HL-60/S4 treated with phorbol 12-myristate 13-acetate at 8.2 ng/mL for 4 days and 3 days (cell line): ENCODE measurements around the gene CYP19A1.
"Not testable (repeated sequence)": the region's sequence is repeated elsewhere in the genome, so short reads cannot be mapped to it uniquely, and the experiment has no call there.

Experiments
- in situ Hi-C: fragments of 300-500 bp; cut with MboI; formaldehyde crosslinking; loops from 2 replicates; pipeline ENCODE4 v1.15.0; 2022; ENCODE audit warnings: low sequenced_read_pairs

CYP19A1 gene

DNA sequence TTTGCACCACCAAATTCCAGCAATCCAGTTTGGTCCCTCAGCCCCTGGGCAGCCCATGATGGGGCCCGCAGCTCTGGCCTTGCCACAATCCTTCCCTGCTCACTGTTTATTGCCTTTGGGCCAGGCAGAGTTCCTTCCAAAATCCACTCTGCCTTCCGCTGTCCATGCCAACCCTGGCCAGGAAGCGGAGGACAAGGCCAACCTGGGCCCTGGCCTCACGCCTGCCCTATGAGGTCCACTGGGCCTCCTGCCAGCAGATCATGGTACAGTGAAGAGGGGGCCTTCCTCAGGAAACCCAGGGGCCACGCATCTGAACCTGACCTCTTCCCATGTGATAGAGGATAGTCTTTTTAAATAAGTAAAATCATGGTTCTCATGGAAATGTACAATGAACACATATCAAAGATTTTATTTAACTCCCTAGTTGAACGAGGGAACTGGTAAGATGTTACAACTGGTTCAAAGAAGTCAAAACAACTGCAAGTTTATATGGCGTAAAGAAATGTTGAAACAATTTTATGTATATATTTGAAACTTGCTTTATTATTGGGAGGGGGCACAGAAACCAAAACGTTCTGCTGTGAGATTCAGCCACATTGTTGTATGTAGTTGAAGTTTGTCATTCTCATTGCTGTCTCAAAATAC lies 147.8 kb downstream of the CYP19A1 start:
- in situ Hi-C loops, result no loop called here

DNA sequence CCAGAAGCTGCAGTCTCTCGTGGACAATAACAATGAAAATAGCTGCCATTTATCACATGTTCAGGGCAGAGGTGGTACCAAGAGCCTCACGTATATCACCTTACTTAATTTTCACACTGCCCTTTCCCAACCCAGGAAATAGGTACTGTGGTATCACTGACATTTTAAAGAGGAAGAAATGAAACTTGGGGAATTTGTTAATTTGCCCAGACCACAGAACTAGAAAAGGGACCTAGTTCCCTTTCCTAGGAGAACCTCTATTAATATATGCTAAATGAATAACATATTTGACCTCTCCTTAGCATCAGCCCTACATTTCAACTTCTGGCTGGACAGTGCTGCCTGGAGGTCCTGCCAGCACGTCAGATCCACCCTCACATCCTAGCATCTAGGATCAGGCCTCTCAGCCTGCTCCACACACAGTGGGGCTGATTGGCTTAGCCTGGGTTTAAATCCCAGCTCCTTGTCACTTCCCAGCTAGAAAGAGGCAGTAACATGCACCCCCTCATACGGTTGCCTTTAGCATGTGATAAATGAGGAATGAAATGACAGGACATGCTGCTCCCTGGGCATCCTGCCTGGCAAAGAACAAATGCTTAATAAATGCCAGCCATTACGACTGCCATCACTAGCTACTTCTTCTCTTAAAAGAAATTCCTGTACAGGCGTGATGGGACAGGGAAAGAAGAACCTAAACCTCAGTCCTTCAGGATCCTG lies 148.6 kb downstream of the CYP19A1 start:
- in situ Hi-C loops, result no loop called here

DNA sequence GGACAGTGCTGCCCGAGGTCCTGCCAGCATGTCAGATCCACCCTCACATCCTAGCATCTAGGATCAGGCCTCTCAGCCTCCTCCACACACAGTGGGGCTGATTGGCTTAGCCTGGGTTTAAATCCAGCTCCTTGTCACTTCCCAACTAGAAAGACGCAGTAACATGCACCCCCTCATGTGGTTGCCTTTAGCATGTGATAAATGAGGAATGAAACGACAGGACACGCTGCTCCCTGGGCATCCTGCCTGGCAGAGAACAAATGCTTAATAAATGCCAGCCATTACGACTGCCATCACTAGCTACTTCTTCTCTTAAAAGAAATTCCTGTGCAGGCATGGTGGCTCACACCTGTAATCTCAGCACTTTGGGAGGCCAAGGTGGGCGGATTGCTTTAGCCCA lies 149.6 kb downstream of the CYP19A1 start:
- in situ Hi-C loops, result not testable (repeated sequence)

DNA sequence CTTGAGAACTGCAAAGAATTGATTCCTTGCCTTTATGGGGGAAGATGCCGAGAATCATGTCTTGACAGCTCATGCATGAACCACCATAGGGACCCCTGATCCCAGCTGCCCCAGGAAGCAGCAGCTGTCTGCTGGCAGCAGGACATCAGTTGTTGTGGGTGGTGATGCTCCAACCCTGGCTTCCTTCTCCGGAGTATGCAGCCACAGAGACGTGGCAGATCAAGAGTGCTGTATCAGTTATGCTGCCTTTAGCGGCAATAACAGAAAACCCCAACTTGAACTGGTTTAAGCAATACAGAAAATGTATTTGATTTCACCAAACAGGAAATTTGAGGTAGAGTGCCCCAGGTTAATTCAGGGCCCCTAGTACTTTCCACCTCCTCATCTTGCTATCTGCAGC lies 151.5 kb downstream of the CYP19A1 start:
- in situ Hi-C loops, result no loop called here

DNA sequence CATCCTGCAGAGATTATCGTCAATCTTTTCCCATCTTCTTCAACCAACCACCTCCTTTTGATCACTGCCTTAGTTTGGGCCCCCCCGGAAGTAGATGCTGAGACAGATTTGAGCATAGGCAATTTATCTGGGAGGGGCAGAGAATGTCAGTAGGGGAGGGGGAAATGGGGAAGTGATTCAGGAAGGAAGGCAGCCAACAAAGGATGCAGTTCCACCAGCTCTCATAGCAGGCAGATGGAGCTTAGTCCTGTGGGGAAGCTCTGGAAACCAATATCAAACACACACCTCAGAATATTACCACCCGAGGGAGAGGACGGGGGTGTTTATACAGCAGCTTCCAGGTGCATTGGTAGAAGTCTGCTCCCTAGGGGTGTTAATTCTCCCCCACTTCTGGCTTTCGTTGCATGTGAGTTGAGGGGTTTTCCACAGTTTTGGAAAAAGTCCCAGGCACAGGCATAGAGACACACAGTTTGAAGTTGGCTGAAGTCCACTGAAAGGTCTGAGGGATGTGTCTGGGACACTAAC lies 152.2 kb downstream of the CYP19A1 start:
- in situ Hi-C loops, result no loop called here

DNA sequence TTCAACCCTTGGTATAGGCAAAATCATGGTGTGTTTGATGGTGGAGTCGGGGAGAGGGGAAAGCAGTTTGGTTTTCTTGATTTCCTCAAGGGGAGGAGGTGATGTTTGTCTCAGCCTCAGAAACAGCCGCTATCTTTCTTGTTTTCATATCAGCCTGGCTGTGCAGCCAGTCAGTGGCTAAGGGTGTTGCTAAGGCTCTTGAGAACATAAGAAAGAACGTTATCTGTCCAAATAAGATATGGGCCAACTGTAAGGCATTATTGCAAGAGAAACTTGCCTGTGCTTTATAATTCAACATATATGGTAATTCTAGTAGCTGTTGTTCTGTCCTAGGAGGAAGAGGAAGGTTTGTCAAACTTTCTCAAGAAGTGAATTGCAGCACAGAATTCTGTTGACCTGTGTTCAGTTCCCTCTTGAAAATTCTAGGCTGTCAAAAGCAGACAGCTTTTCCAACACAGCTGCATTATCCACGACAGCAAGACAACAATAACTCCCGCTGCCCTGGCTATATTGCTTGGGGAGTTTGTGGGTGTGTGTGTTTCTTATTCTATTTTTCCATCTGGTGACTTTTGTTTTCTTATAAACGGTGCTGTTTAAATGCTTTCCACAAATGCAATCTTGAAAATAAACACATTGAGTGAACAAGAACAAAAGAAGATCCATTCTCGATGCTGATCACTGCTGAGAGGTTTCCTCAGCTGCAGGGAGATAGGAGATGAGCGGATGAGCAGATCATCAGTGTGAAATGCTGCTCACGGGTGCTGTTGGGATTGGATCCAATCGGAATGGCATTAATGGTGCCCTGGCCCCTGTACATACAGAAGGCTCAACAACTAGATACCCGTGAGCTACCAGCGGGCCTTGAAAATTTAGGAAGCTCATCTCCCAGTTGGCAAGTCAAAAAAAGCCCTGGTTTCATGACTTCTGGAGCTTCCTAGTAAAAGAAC lies 152.9 kb downstream of the CYP19A1 start:
- in situ Hi-C loops, result no loop called here

DNA sequence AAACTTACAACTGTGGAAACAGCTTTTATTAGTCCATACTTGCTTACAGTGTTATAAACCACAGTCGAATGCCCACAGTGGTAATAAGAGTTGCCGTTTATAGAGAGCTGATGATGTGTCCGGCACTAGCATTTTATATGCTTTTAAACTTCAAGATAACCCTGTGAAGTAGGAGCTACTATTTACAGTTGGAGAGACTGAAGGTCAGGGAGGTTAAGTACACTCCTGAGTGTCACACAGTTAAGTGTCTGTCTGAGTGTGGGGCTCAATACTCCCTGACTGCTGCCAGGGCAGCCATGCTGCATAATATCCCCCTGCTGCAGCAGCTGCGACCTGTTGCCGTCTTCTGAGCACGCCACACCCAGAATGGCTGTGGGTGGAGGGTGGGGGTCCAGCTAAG lies 153.8 kb downstream of the CYP19A1 start:
- in situ Hi-C loops, result no loop called here

DNA sequence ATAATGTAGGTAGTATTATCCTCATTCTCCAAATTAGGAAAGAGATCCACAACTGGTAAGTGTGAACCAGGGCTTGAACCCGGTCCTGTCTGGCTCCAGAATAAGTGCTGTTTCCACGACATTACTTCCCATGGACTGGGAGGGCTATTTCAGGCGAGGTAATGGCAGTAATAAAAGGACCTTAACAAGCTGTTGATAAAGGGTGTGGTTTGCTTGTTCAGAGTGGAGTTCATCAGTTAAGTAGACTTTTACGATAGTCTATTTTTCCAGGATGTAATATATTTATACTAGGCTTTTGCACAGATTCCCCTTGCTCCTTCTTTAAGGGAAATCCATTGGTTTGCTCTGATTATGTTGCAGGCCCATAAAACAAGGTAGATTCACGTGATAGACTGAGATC lies 155.3 kb downstream of the CYP19A1 start:
- in situ Hi-C loops, result no loop called here

DNA sequence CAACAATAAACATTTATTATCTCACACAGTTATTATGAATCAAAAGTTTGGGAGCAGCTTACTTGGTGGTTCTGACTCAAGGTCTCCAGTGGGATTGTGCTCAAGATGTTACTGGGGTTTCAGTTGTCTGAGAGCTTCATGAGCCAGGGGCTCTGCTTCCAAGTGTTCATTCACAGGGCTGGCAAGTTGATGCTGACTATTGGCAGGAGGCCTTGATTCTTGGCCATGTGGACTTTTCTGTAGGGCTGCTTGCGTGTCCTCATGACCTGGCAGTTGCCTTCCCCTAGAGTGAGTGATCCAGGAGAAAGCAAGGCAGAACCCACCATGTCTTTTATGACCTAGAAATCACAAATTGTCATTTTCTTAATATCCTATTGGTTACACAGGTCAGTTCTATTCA lies 156.5 kb downstream of the CYP19A1 start:
- in situ Hi-C loops, result no loop called here

DNA sequence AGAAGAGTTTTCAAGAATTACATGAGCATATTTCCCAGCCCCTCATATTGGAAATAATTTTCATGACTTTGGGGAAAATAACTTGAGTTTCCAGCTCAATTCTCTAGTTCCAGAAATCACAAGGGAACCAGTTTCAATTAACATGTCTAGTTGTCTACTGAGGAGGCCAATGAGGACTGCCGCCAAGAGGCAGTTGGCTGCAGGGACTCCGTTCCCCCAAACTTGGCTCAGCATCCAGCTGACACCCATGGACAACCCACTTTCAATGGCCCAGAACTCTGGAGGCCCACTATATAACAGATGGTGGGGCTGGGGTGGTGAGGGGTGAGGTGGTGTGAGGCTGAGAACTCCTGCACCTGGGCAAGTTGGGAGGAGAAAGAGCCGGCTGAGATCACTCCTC lies 157.2 kb downstream of the CYP19A1 start:
- in situ Hi-C loops, result no loop called here

DNA sequence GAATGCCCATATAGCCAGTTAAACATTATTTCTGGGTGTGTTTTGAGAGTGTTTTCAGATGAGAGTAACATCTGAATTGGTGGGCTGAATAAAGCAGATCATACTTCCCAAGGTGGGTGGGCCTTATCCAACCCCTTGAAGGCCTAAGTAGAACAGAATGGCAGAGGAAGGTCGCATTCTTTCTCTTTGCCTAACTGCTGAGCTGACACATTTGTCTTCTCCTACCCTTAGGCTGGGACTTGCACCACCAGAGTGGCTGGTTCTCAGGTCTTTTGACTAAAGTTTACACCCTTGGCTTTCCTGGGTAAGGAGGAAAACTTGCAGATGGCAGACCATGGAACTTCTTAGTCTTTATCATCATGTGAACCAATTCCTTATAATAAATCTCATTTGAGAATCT lies 157.9 kb downstream of the CYP19A1 start:
- in situ Hi-C loops, result no loop called here

DNA sequence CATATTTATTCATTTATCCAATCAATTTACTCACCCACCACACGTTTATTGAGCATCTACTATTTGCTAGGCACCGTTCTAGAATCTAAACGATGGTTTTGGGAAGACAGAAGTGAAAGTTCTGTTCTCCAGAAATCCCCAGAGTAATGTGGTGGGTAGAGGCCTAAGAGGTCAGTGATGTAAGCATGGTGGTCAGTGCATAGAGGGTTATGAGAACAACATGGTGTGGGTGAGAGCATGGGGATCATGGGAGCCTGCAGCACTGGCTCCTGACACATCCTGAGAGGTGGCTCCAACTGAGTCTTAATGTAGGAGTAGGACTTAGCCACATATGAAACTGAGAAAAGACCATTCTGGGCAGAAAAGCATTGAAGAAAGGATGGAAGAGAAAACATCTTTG lies 158.4 kb downstream of the CYP19A1 start:
- in situ Hi-C loops, result no loop called here

DNA sequence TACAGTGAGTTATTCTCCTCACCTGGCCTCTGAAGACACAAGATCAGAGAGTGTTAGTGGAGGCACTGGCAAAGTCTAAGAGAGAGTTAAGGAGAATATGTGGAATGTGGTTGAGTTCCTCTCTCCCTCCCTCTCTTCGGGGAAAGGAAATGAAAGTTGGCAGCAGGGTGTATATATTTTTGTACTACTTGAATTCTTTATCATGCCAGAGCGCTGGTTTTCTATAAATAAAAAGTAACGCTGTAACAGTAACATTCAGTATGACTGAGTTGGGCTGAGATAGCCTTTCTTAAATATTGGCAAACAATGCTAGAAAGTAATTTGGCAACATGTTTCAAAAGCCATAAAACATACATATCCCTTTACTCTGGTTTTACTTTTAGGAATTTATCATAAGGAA lies 166.2 kb downstream of the CYP19A1 start:
- in situ Hi-C loops, result loop anchor here (25.0 kb wide), 1 partner anchor 115 kb away; no protein-coding TSS in a partner anchor

DNA sequence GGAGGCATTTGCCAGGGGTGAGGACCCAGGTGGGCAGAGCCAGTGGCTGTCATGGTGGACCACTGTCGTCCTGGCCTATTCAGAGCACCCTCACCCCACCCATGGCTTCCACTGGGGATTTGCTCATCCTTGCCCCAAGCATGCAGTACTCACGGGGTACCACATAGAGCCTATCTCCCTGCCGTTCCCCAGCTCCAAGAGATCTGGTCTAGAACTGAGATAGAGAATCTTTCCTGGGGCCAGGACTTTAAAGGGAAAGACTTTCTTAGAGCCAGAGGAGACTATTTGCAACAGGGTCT lies 166.8 kb downstream of the CYP19A1 start:
- in situ Hi-C loops, result loop anchor here (25.0 kb wide), 1 partner anchor 116 kb away; no protein-coding TSS in a partner anchor

DNA sequence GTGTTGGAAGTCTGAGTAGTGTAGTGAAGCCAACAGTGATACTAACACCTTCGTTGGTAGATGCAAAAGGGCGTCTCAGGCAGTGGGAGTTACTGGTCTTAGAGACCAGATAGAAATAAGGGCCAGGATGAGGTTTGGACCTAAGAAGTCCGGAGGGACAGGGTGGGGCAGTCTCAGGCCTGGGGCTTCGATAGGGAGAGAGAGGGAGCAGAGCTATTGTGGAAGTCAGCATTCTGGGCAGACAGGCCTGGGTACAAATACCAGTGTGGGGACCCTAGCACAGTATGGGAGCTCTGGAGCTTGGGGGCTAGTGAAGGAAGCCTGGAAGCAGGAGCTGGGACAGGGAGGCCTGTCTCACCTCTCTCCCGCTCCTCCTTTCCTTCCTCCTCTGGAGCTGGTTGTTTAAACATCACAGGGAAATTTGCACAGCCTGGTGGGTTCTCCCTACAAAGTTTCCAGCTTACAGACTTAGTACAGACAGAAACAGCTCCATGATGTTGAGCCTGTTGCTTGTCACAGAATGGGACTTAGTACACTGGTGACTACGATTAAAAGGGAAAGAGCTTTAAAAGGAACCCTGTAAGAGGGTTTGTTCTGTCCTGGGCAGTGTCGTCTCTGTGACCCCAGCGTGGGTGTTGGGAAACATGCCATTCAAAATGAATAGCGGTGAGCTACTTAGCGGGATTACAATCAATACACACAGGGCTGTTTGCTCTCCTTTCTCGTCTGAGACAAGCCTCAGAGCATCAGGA lies 167.3 kb downstream of the CYP19A1 start:
- in situ Hi-C loops, result loop anchor here (25.0 kb wide), 1 partner anchor 116 kb away; no protein-coding TSS in a partner anchor

DNA sequence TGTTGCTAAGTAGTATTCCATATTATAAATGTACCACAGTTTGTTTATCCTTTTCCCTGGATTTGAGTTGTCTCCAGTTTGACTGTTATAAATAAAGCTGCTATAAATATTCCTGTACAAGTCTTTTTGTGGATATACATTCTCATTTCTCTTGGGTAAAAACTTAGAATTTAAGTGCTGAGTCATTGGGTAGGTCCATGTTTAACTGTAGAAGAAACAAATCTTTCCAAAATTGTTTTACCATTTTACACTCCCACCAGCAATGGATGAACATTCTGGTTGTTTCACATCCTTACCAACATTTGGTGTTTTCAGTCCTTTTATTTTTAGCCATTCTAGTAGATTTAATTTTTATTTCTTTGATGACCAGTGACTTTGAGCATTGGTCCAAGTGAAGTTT lies 169.7 kb downstream of the CYP19A1 start:
- in situ Hi-C loops, result loop anchor here (25.0 kb wide), 1 partner anchor 119 kb away; no protein-coding TSS in a partner anchor

DNA sequence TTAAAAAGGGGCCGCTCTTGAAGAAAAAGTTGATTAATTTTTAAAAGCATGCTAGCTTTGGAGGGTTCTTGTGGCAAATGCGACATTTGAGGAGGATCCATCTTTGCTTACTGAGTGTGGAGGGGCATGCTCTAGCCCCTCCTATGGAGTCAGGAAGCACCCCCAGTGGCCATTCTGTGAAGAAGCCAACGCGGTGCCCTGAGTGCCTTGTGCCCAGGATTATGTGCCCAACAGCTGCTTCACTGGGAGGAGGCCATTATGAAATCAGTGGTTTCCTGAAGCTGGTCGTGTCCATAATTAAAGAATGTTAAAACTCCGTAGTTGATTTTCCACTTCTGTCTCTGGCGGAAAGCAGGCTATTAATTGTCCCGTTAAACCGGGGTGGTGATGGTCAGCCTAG lies 174.6 kb downstream of the CYP19A1 start:
- in situ Hi-C loops, result loop anchor here (5.0 to 25.0 kb wide), 2 partner anchors 123 to 218 kb away; no protein-coding TSS in a partner anchor

DNA sequence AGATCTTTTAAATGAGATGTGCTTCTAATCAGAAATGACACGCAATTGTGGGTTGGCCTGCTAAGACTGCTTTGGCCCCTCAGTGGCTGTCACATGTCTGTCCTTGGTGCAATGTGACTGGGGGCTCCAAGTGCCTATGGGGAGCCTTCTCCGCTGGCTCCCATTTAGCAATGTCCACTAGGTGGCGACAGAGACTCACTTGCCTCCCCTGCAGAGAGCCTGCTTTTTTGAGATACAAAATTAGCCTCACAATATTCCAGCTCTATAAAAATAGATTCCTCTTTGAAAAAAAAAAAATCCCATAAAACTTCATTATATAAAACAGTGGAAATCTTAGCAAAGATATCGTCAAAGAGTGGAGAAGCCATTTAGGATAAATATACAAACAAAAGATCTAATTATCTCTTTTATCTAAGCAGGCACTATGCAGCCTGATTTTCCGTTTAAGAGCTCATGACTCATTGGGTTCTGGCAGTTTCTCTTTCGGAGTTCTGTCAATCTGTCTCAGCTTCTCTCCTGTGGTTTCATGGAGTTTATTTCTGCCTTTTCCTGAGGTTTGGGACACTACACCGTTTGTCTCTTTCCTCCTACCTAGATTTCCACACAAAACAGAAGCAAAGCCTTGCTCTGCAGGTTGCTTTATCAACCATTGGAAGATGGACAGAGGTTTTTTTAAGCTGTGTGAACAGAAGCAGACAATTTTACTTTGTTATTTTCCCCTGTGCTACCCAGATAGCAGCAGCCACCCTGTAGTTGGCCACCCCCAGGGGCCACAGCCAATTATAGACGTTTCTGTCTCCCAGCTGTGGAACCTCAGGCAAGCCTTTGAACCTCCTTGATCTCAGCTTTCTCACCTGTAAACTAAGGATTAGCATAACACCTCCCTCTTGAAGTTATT lies 175.3 kb downstream of the CYP19A1 start:
- in situ Hi-C loops, result loop anchor here (5.0 to 25.0 kb wide), 2 partner anchors 124 to 219 kb away; no protein-coding TSS in a partner anchor

DNA sequence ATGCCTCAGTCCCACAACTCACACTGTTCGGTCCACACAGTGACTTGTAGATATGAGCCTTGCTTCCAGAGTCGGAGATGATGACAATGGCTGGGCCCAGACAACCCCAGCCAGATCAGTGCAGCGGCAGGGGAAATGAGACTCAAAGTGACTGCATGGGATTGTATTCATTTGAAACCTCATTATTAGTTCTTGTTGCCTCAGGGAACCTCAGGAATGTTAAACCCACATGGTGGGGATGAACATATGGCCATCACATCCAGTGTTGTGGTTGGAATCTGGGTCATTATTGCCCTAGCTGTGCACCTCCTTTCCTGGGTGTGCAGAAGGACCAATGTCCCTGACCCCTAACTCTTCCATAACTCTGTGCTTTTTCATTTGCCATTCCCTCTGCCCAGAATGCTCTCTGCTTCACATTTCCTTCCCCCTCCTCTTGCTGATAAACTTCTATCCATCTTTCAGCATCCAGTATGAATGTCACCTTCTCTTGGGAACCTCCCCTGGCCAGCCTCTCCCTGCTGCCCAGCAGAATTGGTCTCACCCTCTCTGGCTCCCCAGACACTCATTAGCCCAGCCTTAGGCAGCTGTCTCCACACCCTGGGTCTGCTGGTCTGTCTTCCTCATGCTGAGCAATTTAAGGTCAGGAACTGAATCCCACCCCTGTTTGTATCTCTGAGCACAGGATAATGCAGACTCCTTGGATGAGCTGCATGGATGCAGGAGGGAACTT lies 176.7 kb downstream of the CYP19A1 start:
- in situ Hi-C loops, result loop anchor here (5.0 to 25.0 kb wide), 2 partner anchors 126 to 221 kb away; no protein-coding TSS in a partner anchor
